ENCODE measurements around the gene SNX27.
"Not testable (repeated sequence)": the region's sequence is repeated elsewhere in the genome, so short reads cannot be mapped to it uniquely, and the experiment has no call there.

SNX27 gene

GRCh38 chr1:151594143-151594625 is 17.7 kb upstream of the SNX27 start:
- TF ChIP-seq CTCF (conservative IDR thresholded peaks at IDR 0.05; ENCODE audit: low read depth): peak; percentile 96
- no peak overlapping the region for H3K27ac ChIP-seq
- CTCF ChIA-PET: interaction anchor here (0.6 to 2.0 kb wide), 18 partner anchors 9 to 288 kb away, joined by 3 to 8 read pairs (median 4); partner anchors contain the start of gene SNX27
- DNase-seq (ENCODE audit: low spot score): peak; percentile 74
- POLR2A ChIA-PET (ENCODE audit: low non-redundant PET): no interaction called here

GRCh38 chr1:151596166-151596953 is 15.5 kb upstream of the SNX27 start:
- H3K27ac ChIP-seq: no peak overlapping the region

GRCh38 chr1:151602550-151602949 is 9.3 kb upstream of the SNX27 start:
- CTCF ChIA-PET: interaction anchor here (0.8 kb wide), 1 partner anchor 137 kb away, joined by 3 read pairs; no protein-coding TSS in a partner anchor
- DNase-seq (ENCODE audit: low spot score); H3K27ac ChIP-seq; POLR2A ChIA-PET (ENCODE audit: low non-redundant PET): not testable (repeated sequence)

More at GRCh38 chr1:151596166-151596953, 15.5 kb upstream of the SNX27 start:
- no peak for TF ChIP-seq CTCF (conservative IDR thresholded peaks at IDR 0.05; ENCODE audit: low read depth)
- ChIA-PET POLR2A (ENCODE audit: low non-redundant PET) (interaction anchor here (0.6 kb wide), 1 partner anchor 344 kb away, joined by 3 read pairs; no protein-coding TSS in a partner anchor), CTCF (interaction anchor here (0.5 to 1.6 kb wide), 5 partner anchors 13 to 285 kb away, joined by 3 to 8 read pairs (median 4); no protein-coding TSS in a partner anchor)
- DNase-seq (ENCODE audit: low spot score): peak; percentile 54

GRCh38 chr1:151604291-151604690 is 7.6 kb upstream of the SNX27 start:
- no peak for TF ChIP-seq CTCF (conservative IDR thresholded peaks at IDR 0.05; ENCODE audit: low read depth)
- ChIA-PET CTCF (interaction anchor here (2.1 kb wide), 1 partner anchor 10 kb away, joined by 8 read pairs; no protein-coding TSS in a partner anchor), POLR2A (ENCODE audit: low non-redundant PET) (no interaction called here)

GRCh38 chr1:151606384-151606783 is 5.5 kb upstream of the SNX27 start:
- peak; percentile 72 for DNase-seq (ENCODE audit: low spot score)
- H3K27ac ChIP-seq: peak overlapping the region; percentile 49
- POLR2A ChIA-PET (ENCODE audit: low non-redundant PET): no interaction called here

More at GRCh38 chr1:151604291-151604690, 7.6 kb upstream of the SNX27 start:
- no peak overlapping the region for H3K27ac ChIP-seq
- no peak for DNase-seq (ENCODE audit: low spot score)

GRCh38 chr1:151606857-151607256 is 5.0 kb upstream of the SNX27 start:
- POLR2A ChIA-PET (ENCODE audit: low non-redundant PET): no interaction called here
- DNase-seq (ENCODE audit: low spot score): no peak
- CTCF ChIA-PET: no interaction called here
- no peak for TF ChIP-seq CTCF (conservative IDR thresholded peaks at IDR 0.05; ENCODE audit: low read depth)
- no peak overlapping the region for H3K27ac ChIP-seq

More at GRCh38 chr1:151606384-151606783, 5.5 kb upstream of the SNX27 start:
- CTCF ChIA-PET: no interaction called here
- TF ChIP-seq CTCF (conservative IDR thresholded peaks at IDR 0.05; ENCODE audit: low read depth): no peak

- no peak for DNase-seq (ENCODE audit: low spot score)
- POLR2A ChIA-PET (ENCODE audit: low non-redundant PET): no interaction called here
- CTCF ChIA-PET: no interaction called here
- no peak for TF ChIP-seq CTCF (conservative IDR thresholded peaks at IDR 0.05; ENCODE audit: low read depth)
- H3K27ac ChIP-seq: no peak overlapping the region
These were observed 1.7 kb upstream of the SNX27 start for GRCh38 chr1:151610142-151610541.

Measured in RWPE1 (cell line).